GDM1 (cell line): ENCODE results near the gene ARL10.
"Not testable (repeated sequence)": the region's sequence is repeated elsewhere in the genome, so short reads cannot be mapped to it uniquely, and the experiment has no call there.

ENCODE experiments used
- DNase-seq: peaks from one replicate; lab custom pipeline; 2025; lab: John Stamatoyannopoulos, UW

Gene ARL10

GRCh38 chr5:176389135-176390123 lies 24.1 kb downstream of the ARL10 start:
- DNase-seq, result no peak

- no peak for DNase-seq
Measured at GRCh38 chr5:176391479-176391878, 26.2 kb downstream of the ARL10 start.

- peak; percentile 34 for DNase-seq
Measured at GRCh38 chr5:176391999-176392398, 26.7 kb downstream of the ARL10 start.

- no peak for DNase-seq
Measured at GRCh38 chr5:176392526-176392925, 27.2 kb downstream of the ARL10 start.

GRCh38 chr5:176394096-176394495 lies 28.8 kb downstream of the ARL10 start:
- DNase-seq, result no peak

- no peak for DNase-seq
Measured at GRCh38 chr5:176394881-176395675, 29.8 kb downstream of the ARL10 start.

GRCh38 chr5:176396330-176396729 lies 31.0 kb downstream of the ARL10 start:
- no peak for DNase-seq

- DNase-seq, result no peak
Measured at GRCh38 chr5:176397736-176398420, 32.6 kb downstream of the ARL10 start.

- DNase-seq, result no peak
Measured at GRCh38 chr5:176400382-176401156, 35.3 kb downstream of the ARL10 start.

- no peak for DNase-seq
Measured at GRCh38 chr5:176401281-176402205, 36.3 kb downstream of the ARL10 start.

GRCh38 chr5:176405656-176406435 lies 40.6 kb downstream of the ARL10 start:
- no peak for DNase-seq

GRCh38 chr5:176406436-176407052 lies 41.3 kb downstream of the ARL10 start:
- DNase-seq, result no peak

- DNase-seq, result no peak
Measured at GRCh38 chr5:176407456-176408251, 42.4 kb downstream of the ARL10 start.

- not testable (repeated sequence) for DNase-seq
Measured at GRCh38 chr5:176408252-176408573, 42.9 kb downstream of the ARL10 start.

- DNase-seq, result no peak
Measured at GRCh38 chr5:176408590-176408989, 43.3 kb downstream of the ARL10 start.

- DNase-seq, result no peak
Measured at GRCh38 chr5:176409765-176410164, 44.5 kb downstream of the ARL10 start.

GRCh38 chr5:176410486-176411180 lies 45.3 kb downstream of the ARL10 start:
- DNase-seq, result no peak
